HG03565 (cell line): Measurements from ENCODE around the gene RPL23.
"Not testable (repeated sequence)": the region's sequence is repeated elsewhere in the genome, so short reads cannot be mapped to it uniquely, and the experiment has no call there.

ENCODE experiments used
- ATAC-seq: cut with Tn5 transposase; IDR thresholded peaks from one replicate; pipeline ENCODE4 v1.9.1; 2021; ENCODE audit warnings: mild to moderate bottlenecking, moderate library complexity; ENCODE audit not compliant: unreplicated experiment

Gene RPL23

GRCh38 chr17:38868817-38869525 lies 15.4 kb upstream of the RPL23 start:
- peak; percentile 31 for ATAC-seq

GRCh38 chr17:38867968-38868816 lies 14.7 kb upstream of the RPL23 start:
- ATAC-seq, result no peak

GRCh38 chr17:38867179-38867967 lies 13.9 kb upstream of the RPL23 start:
- ATAC-seq, result no peak

- no peak for ATAC-seq
Measured at GRCh38 chr17:38864636-38865398, 11.3 kb upstream of the RPL23 start.

GRCh38 chr17:38861399-38861843 lies 7.9 kb upstream of the RPL23 start:
- no peak for ATAC-seq

- ATAC-seq, result no peak
Measured at GRCh38 chr17:38857271-38857670, 3.8 kb upstream of the RPL23 start.

GRCh38 chr17:38855101-38855714 lies 1.7 kb upstream of the RPL23 start:
- not testable (repeated sequence) for ATAC-seq

- no peak for ATAC-seq
Measured at GRCh38 chr17:38852771-38853291, 690 bp downstream of the RPL23 start.

- ATAC-seq, result no peak
Measured at GRCh38 chr17:38851434-38851833, 2.1 kb downstream of the RPL23 start.

- no peak for ATAC-seq
Measured at GRCh38 chr17:38850374-38850773, 3.1 kb downstream of the RPL23 start.

- no peak for ATAC-seq
Measured at GRCh38 chr17:38848939-38849605, 4.4 kb downstream of the RPL23 start.

GRCh38 chr17:38848557-38848891 lies 5.0 kb downstream of the RPL23 start:
- ATAC-seq, result no peak

GRCh38 chr17:38844261-38844757 lies 9.2 kb downstream of the RPL23 start:
- no peak for ATAC-seq

GRCh38 chr17:38825762-38826247 lies 27.7 kb downstream of the RPL23 start:
- ATAC-seq, result no peak

- ATAC-seq, result peak; percentile 87
Measured at GRCh38 chr17:38824899-38825761, 28.4 kb downstream of the RPL23 start, which contains the start of gene CWC25. CWC25 (minus strand) TSS chr17:38825321; CDS start chr17:38825183, 138 bp downstream.

GRCh38 chr17:38815576-38816193 lies 37.8 kb downstream of the RPL23 start:
- no peak for ATAC-seq

GRCh38 chr17:38809828-38810227 lies 43.7 kb downstream of the RPL23 start:
- ATAC-seq, result no peak
